ENCODE results near the gene LMNTD1.

DNA sequence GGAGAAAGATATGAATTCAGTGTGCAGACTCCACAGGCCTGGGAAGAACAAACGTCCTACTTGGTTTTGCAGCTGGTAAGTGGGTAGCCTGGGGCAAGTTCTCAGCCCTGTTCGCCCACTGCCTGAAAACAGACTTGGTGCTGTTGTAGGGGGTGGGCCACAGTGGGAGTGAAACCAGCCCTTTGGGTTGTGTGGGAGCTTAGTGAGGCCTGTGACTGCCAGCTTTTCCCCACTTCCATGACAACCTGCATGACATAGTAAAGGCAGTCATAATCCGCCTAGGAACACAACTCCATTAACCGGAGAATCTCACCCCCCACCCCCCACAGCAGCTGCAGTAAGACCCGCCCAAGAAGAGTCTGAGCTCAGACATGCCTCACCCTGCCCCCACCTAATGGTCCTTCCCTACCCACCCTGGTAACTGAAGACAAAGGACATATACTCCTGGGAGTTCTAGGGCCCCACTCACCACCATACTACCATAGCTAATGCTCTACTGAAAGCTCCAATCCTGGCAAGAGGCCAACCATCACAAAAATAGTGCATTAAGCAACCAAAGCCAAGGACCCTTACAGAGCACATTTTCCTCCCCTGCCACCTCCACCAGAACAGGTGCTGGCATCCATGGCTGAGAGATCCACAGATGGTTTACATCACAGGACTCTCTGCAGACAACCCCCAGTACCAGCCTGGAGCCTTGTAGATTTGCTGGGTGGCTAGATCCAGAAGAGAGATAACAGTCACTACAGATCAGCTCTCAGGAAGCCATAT, 39.8 kb upstream of the LMNTD1 start:
- TF ChIP-seq EP300 (IDR thresholded peaks at IDR 0.05; ENCODE audit: low read depth) (no peak), POLR2A (IDR thresholded peaks at IDR 0.05) (no peak), POLR2AphosphoS5 (IDR thresholded peaks at IDR 0.05) (no peak)
- TF ChIP-seq, protein P1, sequence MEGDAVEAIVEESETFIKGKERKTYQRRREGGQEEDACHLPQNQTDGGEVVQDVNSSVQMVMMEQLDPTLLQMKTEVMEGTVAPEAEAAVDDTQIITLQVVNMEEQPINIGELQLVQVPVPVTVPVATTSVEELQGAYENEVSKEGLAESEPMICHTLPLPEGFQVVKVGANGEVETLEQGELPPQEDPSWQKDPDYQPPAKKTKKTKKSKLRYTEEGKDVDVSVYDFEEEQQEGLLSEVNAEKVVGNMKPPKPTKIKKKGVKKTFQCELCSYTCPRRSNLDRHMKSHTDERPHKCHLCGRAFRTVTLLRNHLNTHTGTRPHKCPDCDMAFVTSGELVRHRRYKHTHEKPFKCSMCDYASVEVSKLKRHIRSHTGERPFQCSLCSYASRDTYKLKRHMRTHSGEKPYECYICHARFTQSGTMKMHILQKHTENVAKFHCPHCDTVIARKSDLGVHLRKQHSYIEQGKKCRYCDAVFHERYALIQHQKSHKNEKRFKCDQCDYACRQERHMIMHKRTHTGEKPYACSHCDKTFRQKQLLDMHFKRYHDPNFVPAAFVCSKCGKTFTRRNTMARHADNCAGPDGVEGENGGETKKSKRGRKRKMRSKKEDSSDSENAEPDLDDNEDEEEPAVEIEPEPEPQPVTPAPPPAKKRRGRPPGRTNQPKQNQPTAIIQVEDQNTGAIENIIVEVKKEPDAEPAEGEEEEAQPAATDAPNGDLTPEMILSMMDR (IDR thresholded peaks at IDR 0.05) = no peak

Data from transverse colon (tissue), 4 donors.